DMS 273 treated with DMSO at 0.1 percent for 48 hours (cell line): ENCODE measurements around the gene TNPO2.
A peak's percentile ranks its signal among the peaks of the same experiment; 100 is the strongest.
"Not testable (repeated sequence)": the region's sequence is repeated elsewhere in the genome, so short reads cannot be mapped to it uniquely, and the experiment has no call there.

Source experiments
- DNase-seq: peaks from one replicate; lab custom pipeline; 2025; lab: John Stamatoyannopoulos, UW

TNPO2 gene

GRCh38 chr19:12736995-12737834 lies 13.5 kb upstream of the TNPO2 start, which contains the start of gene GET3:
Gene GET3, plus strand, starts transcription at chr19:12737497. Its CDS starts 9 bp downstream, at chr19:12737506.
- peak; percentile 100 for DNase-seq

- peak; percentile 50 for DNase-seq
These were observed 9.9 kb upstream of the TNPO2 start for GRCh38 chr19:12733369-12734214.

- no peak for DNase-seq
These were observed 7.6 kb upstream of the TNPO2 start for GRCh38 chr19:12731337-12731736.

GRCh38 chr19:12730064-12730463 lies 6.3 kb upstream of the TNPO2 start:
- no peak for DNase-seq

- DNase-seq = no peak
These were observed 4.2 kb upstream of the TNPO2 start for GRCh38 chr19:12727745-12728433.

- DNase-seq = no peak
These were observed 3.2 kb upstream of the TNPO2 start for GRCh38 chr19:12726988-12727316.

- DNase-seq = not testable (repeated sequence)
These were observed 1.9 kb upstream of the TNPO2 start for GRCh38 chr19:12725612-12726011.

- no peak for DNase-seq
These were observed 421 bp downstream of the TNPO2 start for GRCh38 chr19:12723381-12723640.

GRCh38 chr19:12722566-12723380 lies 959 bp downstream of the TNPO2 start:
- DNase-seq = peak; percentile 95

GRCh38 chr19:12721656-12722565 lies 1.8 kb downstream of the TNPO2 start:
- no peak for DNase-seq

GRCh38 chr19:12720851-12721655 lies 2.7 kb downstream of the TNPO2 start:
- DNase-seq = no peak

- no peak for DNase-seq
These were observed 3.4 kb downstream of the TNPO2 start for GRCh38 chr19:12720296-12720695.

- DNase-seq = no peak
These were observed 7.8 kb downstream of the TNPO2 start for GRCh38 chr19:12715929-12716328.

GRCh38 chr19:12715102-12715501 lies 8.6 kb downstream of the TNPO2 start:
- no peak for DNase-seq

- DNase-seq = not testable (repeated sequence)
These were observed 10.4 kb downstream of the TNPO2 start for GRCh38 chr19:12713304-12713703.

- DNase-seq = not testable (repeated sequence)
These were observed 11.7 kb downstream of the TNPO2 start for GRCh38 chr19:12712077-12712476.

GRCh38 chr19:12711187-12711586 lies 12.5 kb downstream of the TNPO2 start:
- no peak for DNase-seq

- DNase-seq = no peak
These were observed 15.1 kb downstream of the TNPO2 start for GRCh38 chr19:12708641-12709040.

- no peak for DNase-seq
These were observed 17.4 kb downstream of the TNPO2 start for GRCh38 chr19:12706332-12706718.
